ENCODE data around the gene YES1.

YES1 gene

DNA sequence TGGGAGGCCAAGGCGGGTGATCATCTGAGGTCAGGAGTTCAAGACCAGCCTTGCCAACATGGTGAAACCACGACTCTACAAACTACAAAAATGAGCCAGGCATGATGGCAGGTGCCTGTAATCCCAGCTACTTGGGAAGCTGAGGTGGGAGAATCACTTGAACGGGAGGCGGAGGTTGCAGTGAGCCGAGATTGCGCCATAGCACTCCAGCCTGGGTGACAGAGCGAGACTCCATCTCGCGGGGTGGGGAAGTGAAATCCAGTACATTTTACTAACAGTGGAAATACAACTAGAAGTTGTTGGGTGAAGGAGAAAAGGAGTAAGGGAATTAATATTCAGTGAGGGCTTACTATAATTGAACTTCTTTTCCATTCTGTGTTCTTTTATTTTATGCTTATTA lies 86.4 kb downstream of the YES1 start:
- no peak for DNase-seq (ENCODE audit: low spot score)

DNA sequence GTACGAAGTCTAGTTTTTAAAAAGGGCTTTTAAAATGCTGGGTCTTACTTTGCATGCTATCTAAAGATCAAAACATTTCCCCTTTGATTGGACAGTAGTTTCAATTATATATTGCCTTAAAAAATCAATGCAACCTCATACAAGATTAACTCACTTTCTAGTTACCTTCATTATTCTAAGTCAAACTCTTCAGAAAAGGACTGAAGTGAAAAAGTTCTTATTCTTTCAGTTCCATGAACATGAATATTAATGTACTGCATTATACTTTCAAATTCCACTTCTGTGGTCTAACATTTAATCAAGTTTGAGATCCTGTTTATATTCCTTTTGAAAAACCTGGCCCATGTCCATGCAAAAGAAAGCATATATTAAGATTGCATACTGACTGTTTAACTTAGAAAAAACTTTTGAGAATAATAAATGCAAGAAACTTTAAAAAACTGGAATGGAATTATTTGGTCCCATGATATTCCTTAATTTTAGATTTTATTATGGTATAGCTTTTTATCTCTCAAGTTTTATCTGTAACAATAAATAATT lies 88.4 kb downstream of the YES1 start:
- DNase-seq (ENCODE audit: low spot score): no peak

DNA sequence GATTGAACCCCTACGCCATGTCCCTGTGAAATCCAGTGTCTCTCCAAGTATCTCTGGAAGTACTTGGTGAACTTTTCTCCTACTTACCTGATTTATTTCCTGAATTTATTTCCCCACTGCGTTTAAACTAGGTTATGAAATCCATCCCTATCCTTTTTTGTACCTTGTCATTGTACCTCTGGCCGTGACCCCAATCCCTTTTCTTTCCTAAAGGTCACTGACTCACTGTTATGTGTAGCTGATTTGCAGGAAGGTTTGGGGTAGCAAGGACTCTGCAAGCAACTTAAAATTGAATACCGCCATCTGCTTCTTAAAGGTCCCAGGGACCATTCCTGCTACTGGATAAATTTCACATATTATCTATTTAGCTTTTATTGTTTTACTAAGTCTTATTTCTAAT lies 95.0 kb downstream of the YES1 start:
- DNase-seq (ENCODE audit: low spot score): no peak

DNA sequence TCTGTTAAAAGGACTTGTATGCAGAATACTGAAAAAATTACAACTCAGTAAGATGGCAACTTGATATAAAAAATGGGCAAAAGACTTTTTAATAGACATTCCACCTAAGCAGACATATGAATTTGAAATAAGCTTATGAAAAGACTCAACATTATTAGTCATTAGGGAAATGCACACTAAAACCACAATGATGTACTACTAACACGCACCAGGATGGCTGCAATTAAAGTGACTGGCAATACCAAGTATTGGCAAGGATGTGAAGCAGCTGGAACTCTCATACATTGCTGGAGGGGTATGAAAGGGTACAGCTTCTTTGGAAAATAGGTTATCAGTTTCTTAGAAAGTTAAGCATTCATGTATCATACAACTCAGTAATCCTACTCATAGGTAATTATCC lies 96.4 kb downstream of the YES1 start:
- no peak for DNase-seq (ENCODE audit: low spot score)

DNA sequence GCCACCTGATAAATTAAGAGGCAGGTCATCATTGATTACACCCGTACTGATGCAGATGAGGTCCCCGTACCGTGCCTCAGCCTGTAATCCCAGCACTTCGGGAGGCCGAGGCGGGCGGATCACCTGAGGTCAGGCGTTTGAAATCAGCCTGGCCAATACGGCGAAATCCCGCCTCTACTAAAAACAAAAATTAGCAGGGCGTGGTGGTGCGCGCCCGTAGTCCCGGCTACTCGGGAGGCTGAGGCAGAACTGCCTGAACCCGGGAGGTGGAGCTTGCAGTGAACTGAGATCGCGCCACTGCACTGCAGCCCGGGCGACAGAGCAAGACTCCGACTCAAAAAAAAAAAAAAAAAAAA lies 98.9 kb downstream of the YES1 start:
- DNase-seq (ENCODE audit: low spot score): no peak

DNA sequence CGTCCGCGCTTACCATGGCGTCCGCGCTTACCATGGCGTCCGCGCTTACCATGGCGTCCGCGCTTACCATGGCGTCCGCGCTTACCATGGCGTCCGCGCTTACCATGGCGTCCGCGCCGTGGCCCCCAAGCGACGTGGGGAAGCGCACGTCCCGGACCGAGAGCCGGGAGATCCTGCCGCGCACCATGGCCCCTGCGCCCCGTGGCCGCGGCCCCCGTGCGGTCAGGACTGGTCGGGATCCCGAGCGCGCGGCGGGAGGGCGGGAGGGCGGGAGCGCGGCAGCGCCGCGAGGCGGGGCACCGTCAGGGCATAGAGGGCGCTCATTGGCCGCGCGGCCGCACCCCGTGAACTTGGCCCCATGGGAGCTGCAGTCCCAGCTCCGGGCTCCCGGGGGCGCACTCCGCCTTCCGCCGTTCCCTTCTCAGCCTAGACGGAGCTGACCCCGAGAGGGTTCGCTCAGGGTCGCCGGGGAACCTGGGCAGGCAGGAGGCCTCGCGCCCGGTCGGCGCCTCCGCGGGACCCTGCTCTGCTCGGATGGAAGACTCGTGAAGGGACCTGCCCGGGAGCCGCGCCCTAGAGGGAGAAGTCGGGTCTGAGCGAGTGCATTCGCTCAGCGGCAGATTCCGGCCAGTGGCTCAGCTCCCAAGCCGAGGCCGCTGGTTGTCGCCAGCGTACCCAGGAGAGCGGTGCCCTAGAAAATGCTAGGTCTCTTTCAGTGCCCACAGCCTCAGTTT lies 99.5 kb downstream of the YES1 start, which contains the start of gene ENOSF1:
ENOSF1 (minus strand) TSS at position 230 of the 734 bp plus-strand sequence; CDS start at position 187, 43 bp downstream.
- peak; percentile 90 for DNase-seq (ENCODE audit: low spot score)

DNA sequence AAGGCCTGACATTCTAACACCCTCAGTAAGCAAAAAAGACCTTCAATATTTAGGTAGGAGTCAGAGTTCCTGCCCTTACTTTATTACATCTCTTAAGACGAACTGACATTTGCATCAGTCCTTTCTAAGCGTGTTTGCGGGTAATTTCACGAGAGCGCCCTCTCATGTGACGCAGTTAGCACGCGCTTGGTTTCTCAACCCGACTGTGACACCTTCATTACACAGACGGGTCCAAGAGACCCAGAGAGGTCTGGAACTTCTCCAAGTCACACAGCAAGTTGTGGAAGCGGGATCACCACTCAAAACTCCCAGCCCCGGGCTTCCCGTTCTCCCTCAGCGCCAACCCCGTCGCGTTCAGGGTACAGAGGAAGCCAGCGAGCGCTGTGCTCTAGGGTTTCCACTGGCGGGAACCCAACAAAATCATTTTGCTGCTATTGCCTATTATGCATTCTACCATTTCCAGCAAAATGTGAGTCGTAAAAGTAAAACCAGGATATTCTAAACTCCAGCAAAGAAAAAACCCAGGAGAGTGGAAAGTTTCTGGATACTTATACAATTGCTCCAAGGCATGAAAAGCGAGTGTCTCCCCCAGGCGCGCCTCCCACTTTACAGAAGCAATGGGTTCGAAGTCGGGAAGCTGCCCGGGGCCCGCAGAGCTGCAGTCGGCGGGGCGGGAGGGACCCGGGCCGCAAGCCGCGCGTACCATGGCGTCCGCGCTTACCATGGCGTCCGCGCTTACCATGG lies 100.2 kb downstream of the YES1 start:
- DNase-seq (ENCODE audit: low spot score): peak; percentile 84

DNA sequence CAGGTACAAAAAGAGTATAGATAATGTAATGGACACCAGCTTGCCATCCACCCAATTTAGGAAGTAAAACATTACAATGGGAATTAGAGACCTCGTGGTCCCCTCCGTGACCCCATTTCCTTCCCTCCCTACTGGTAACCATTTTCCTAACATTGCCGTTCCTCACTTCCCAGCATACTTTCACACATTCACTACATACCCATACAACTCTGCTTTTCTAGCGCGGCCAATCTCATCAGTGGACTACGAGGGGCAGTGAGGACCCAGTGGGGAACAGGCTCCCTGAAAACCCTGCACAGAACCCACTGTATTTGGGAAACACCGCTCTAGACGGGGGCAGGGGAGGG lies 100.8 kb downstream of the YES1 start:
- peak; percentile 20 for DNase-seq (ENCODE audit: low spot score)

DNA sequence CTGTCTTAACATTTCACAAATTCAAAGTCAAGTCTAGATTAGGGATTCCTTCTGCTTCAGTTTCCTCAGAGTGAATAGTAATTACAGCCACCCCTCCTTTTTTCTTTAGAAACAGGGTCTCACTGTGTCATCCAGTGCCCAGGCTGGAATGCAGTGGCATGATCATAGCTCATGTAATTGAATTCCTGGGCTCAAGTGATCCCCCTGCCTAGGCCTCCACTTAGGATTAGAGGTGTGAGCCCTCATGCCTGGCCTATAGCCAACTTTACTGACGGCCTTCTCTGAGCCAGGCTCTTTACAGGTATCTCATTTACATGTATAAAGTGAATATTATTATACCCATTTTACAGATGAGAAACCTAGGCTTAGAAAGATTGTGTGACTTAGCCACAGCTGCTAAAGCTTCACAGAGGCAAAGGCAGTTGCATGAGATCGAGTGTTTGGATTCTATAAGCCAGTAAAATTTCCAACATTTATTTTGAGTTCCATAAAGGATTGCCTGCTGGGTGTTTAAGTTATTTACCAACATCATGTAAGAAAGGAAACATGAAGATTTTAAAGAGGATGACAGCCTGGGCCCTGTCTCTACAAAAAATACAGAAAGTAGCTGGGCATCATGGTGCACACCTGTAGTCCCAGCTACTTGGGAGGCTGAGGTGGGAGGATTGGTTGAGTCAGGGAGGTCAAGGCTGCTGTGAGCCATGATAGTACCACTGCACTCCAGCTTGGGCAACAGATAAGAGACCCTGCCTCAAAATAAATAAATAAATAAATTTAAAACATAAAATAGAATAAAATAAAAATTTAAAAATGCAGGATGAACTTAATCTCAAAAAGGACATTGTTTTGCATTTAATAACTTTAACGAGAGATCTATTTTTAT lies 101.4 kb downstream of the YES1 start:
- DNase-seq (ENCODE audit: low spot score): peak; percentile 29

DNA sequence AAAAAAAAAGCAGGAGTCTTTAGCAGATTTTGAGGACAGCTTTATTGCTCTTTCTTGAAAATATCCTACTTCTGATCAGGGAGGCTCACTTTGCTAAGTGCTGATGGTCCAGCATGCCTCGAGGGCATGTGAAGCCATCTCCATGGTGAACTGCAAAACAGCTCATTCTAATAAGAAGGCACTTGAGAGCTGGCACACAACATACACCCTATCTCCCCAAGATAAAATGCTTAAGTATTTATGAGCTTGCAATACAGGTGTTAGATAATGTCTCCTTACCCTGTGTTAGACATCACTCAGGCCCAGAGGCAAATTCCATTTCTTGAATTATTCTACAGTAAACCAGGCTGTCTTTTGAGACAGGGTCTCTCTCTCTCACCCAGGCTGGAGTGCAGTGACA lies 102.3 kb downstream of the YES1 start:
- DNase-seq (ENCODE audit: low spot score): no peak

DNA sequence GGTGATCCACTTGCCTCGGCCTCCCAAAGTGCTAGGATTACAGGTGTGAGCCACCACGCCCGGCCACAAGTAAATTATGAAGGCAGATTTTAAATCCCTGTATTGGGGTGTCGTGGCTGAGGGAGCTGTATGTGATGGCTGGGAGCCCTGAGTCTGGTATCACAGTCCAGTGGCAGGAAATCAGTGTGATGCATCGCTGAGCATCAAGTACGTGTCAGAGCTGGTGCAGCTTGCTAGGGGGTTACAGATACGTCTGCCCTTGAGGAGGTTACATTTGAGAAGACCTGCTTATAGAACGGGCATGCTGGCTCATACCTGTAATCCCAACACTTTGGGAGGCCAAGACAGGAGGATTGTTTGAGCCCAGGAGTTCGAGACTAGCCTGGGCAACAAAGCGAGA lies 103.9 kb downstream of the YES1 start:
- peak; percentile 54 for DNase-seq (ENCODE audit: low spot score)

DNA sequence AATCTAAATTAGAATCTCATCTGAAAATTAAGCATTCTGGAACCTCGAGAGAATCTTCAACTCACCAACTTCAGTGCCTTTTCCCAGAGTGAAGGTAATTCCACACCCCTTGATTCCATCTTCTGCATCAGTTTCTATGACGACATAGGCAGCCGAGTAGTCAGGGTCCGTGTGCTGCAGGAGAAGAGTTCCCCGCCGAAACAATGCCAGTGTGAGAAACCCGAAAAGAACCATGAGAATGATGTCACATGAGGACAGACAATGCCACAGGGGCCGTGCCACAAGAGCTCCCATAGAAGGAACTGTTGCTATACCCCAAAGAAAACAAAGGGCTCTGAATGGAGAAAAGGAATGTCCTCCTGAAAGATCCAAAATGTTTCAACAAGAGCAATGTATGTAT lies 105.6 kb downstream of the YES1 start:
- no peak for DNase-seq (ENCODE audit: low spot score)

DNA sequence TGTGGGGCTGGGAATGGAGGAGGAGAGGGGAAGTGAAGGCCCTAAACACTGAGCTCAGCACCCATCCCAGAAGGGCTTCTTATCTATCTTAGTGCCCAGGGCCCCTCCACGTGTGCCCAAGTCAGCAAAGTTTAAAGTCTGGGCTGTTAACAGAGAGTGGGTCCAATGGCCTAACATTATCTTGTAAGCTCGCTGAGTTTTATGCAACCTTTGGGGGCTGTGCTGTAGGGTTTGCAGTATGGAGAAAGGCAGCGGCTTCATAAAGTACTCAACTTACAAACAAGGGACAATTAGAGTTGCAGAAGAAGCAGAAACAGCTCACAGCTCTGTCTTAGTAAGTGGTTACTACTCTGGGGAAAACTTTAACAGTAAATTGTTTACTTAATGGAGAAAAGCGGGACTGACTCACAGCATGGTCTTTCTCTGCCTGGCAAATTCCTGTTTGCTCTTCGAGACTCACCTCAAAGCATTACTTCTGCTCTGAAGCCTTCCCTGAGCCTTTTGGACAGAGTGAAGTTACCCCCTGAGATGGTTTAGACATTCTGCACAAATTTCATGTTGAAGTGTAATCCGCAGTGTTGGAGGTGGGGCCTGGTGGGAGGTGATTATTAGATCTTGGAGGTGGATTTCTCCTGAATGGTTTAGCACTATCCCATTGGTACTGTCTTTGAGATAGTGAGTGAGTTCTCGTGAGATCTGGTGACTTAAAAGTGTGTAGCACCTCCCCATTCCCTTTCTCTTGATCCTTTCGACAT lies 108.7 kb downstream of the YES1 start:
- peak; percentile 91 for DNase-seq (ENCODE audit: low spot score)

DNA sequence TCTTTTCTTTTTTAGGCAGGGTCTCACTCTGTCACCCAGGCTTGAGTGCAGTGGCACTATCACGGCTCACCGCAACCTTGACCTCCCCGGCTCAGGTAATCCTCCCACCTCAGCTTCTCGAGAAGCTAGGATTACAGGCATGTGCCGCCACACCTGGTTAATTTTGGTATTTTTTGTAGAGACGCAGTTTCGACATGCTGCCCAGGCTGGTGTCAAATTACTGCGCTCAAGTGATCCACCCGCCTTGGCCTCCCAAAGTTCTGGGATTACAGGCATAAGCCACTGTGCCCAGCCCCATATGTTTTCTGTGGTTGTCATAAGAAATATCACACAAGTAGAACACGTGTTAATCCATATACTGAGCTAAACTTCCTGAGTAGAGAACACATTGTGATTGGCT lies 114.2 kb downstream of the YES1 start:
- DNase-seq (ENCODE audit: low spot score): peak; percentile 53

DNA sequence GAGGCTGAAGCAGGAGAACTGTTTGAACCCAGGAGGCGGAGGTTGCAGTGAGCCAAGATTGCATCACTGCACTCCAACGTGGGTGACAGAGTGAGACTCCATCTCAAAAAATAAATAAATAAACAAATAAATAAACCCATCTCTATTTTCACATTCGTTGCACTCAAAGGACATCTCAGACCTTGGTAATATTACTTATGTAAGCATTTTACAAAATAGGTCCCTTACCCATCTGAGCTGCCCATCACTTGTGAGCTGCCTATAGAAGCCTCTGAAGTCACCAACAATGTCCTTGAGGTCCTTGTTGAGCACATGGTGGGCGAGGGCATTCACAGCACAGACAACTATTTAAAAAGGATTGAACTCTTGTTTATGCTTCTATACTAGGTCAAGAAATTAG lies 115.0 kb downstream of the YES1 start:
- no peak for DNase-seq (ENCODE audit: low spot score)

DNA sequence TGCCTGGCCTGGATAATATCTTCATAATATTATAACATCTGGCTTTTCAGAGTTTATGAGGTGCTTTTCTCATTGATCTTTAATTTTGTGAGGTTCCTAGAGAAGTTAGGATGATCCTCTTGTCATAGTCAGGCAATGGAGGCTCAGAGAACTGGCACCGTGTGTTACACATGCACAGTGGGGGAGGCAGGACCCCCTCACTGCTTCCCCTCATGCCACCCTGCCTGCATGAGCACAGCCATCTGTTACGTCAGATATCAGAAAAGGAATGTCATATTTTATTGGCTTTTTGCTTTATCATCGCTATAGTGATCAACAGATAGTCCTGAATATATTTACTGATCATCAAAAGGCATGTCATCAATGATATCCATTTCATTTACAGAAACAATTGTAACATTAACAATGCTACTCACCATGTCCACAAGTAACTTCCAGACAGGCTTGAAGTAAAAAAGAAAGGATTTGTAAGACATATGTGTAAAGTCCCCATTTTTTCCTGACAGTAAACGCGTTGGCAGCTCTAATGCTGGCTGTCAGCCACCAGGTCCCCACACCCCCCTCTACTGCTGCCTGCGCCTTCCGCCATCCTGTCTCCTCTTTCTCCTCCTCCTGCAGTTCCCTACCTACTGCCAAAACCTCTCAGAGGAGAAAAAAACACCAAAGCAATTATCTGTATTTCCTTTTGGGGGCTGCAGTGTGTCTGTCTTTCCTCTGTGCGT lies 118.4 kb downstream of the YES1 start:
- DNase-seq (ENCODE audit: low spot score): no peak

DNA sequence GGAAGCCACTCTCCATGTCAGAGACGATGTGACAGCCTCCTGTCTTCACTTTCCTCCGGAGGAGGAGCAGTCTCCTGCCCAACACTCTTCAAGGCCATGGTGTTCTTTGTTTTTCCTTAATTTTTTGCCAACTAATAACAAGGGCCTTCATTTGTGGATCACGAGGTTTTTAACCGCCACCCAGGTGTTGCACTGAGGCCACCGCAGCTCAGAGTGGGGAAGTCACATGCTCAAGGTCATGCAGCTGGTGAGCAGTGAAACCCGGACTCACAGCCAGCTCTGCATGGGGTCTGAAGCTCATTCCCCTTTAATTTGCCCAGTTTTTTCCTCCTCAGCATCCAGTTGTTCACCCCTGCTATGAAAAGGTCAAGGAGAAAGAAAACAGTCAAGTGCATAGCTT lies 119.2 kb downstream of the YES1 start:
- DNase-seq (ENCODE audit: low spot score): no peak

DNA sequence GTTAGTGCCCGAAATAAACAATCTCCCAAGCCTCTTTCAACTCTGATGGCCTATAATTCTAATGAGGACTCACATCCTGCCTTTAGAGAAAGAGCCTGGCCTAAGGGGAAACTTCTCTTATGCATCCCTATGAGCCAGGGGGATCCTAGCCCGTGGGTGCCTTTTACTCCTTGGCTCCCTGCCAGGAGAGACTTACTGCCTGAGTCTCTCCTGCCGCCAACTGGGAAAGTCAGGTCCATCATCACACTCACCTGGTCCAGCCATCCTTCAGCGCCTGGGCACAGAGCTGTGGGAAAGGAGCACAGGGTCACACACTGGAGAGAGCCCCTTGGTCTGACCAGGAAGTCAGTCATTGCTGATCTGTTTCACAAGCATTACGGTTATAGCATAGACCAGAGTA lies 123.7 kb downstream of the YES1 start:
- no peak for DNase-seq (ENCODE audit: low spot score)

DNA sequence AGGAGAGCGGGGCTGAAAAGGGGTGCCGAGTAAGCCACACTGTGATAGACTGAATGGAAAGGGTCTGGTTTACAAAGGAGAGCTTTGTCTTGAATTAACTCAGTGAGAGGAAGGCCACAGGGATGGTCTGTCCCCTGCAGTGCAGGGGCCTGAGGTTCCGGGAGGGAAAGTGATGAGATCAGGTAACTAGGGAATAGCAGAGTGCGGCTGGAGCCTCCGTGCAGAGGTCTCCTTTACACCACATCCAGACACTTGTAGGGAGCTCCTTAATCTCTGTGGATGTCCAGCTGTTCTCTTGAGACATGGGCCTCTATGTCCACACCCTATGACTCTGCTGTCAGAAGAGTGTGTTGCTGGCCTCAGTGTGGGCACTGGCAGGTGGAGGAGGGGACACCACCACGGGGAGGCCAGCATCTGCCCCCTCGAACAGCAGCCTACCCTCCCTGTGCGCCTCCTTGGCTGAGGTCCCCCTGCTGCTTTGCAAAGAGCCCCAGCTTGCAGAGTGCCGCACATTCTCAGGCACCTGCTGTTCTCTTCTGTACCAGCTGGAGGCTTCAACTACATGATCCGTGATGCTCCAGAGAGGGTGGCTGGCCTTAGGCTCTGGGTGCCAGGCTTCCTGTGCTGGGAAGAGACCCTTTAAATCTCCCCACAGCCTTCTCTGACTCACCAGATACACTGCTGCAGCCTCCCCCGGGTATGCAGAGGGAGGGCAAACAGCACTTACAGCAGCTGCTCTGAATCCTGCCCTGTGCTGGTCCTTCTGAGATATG lies 125.5 kb downstream of the YES1 start:
- DNase-seq (ENCODE audit: low spot score): no peak

DNA sequence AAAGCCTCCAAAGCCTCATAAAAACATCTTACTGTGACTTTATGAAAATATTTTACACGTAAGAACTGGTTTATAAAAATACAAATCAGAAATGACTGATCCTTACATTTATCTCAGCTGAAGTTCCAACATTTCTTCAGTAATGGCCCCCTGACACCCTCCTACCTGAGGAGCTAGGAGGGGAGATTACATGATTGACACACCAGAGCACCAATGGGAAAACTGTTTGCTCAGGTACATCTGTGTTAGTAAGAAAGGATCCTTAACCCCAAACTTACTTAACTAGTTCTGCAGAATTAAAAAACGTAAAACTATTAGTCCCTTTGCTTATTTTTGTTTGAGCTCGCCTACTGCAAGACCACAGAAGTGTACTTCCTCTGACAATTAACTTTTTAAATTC lies 126.6 kb downstream of the YES1 start:
- DNase-seq (ENCODE audit: low spot score): no peak

Data from kidney tubule cell (primary cell).